ENCODE data around the gene CC2D1B.
A peak's percentile ranks its signal among the peaks of the same experiment; 100 is the strongest.
"Not testable (repeated sequence)": the region's sequence is repeated elsewhere in the genome, so short reads cannot be mapped to it uniquely, and the experiment has no call there.

Gene CC2D1B, protein sequence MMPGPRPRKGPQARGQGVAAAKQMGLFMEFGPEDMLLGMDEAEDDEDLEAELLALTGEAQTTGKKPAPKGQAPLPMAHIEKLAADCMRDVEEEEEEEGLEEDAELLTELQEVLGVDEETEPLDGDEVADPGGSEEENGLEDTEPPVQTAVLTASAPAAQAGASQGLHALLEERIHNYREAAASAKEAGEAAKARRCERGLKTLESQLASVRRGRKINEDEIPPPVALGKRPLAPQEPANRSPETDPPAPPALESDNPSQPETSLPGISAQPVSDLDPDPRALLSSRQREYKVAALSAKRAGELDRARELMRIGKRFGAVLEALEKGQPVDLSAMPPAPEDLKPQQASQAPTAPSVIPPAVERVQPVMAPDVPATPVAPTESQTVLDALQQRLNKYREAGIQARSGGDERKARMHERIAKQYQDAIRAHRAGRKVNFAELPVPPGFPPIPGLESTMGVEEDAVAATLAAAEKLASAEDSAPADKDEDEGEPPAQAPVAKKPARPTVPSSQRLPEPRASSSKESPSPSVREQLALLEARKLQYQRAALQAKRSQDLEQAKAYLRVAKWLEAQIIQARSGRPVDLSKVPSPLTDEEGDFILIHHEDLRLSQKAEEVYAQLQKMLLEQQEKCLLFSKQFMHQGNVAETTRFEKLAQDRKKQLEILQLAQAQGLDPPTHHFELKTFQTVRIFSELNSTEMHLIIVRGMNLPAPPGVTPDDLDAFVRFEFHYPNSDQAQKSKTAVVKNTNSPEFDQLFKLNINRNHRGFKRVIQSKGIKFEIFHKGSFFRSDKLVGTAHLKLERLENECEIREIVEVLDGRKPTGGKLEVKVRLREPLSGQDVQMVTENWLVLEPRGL

GRCh38 chr1:52365746-52366516 lies at the start of gene CC2D1B:
CC2D1B (minus strand) TSS chr1:52366205; CDS start chr1:52364620, 1,585 bp downstream.
- peak; percentile 99 for DNase-seq

- DNase-seq = no peak
Observed at GRCh38 chr1:52414942-52415341, 48.9 kb upstream of the CC2D1B start.

DNA sequence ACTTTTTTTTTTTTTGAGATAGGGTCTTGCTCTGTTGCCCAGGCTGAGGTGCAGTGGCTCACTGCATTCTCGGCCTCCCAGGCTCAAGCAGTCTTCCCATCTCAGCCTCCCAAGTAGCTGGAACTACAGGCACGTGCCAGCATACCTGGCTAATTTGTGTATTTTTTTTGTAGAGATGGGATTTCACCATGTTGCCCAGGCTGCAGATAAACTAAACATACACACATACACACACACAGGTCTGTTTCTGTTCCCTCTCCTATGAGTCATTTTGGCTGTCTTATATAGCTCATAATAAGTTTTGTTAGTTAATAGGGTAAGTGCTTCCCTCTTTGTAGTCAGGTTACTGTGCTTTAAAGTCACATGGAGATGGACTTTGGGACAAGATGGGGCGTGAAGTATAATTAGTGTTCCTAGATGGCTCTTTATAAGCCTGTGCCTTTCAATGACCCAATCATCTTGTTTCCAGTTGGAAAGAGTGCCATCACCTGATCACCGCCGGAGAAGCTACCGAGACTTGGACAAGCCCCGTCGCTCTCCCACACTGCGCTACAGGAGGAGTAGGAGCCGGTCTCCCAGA lies 47.5 kb upstream of the CC2D1B start:
- DNase-seq = no peak

DNA sequence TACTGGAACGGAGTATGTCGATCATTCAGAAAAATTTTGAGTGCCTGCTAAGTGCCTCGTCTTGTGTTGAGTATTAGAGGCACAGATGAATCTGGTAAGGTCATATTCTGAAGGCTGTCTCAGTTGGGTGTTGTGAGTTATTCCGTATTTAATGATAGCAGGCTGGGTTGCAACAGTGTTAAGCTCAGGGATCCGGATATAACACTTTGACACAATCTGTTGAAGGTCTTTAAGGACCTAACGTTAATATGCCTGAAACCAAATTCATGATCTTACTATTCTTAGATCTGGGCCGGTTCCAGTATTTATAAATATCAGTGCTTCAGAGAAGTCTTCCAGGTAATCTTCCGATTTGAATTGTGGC lies 39.0 kb upstream of the CC2D1B start:
- DNase-seq = no peak

GRCh38 chr1:52404116-52404974 lies 38.3 kb upstream of the CC2D1B start, which contains the start of the genes ORC1 and PRPF38A:
ORC1 (minus strand) TSS chr1:52404423; CDS start chr1:52402223, 2,200 bp downstream.
PRPF38A (plus strand) TSS chr1:52404602; CDS start chr1:52404750, 148 bp downstream.
- DNase-seq = peak; percentile 98

GRCh38 chr1:52403566-52404115 lies 37.6 kb upstream of the CC2D1B start:
- DNase-seq = no peak

GRCh38 chr1:52402860-52403240 lies 36.8 kb upstream of the CC2D1B start:
- no peak for DNase-seq

GRCh38 chr1:52400131-52400530 lies 34.1 kb upstream of the CC2D1B start:
- DNase-seq = no peak

DNA sequence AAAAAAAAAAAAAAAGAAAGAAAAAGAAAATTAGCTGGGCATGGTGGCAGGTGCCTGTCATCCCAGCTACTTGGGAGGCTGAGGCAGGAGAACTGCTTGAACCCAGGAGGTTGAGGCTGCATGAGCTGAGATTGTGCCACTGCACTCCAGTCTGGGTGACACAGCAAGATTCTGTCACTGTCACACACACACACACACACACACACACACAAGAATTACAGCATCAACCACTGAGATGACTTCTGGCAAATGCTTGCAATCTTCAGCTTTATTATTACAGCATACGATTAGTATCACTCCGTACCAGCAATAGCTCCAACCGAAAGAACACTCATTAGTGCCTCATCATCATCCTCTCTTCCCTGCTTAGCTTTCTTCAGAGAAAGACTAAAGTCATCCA lies 33.6 kb upstream of the CC2D1B start:
- DNase-seq = no peak

GRCh38 chr1:52393174-52393573 lies 27.2 kb upstream of the CC2D1B start:
- DNase-seq = no peak

GRCh38 chr1:52386458-52386857 lies 20.5 kb upstream of the CC2D1B start:
- DNase-seq = no peak

DNA sequence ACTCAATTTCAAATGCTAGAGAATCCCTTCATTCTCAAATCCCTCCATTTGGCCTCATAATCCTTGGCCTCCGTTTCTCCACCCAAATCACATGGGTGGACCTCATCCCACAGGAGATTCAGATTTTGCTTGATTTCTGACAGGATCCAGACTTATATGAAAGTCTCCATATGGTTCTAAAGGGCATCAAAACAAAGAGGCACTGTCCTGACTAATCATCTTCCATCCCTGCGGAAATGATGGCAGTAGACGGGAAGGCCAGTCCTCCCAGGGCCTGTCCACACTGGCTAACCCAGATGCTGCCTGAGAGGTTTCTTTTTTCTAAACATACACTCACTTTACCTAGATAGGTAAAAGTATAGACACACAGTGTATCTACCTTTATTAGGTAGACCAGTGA lies 19.4 kb upstream of the CC2D1B start:
- no peak for DNase-seq

DNA sequence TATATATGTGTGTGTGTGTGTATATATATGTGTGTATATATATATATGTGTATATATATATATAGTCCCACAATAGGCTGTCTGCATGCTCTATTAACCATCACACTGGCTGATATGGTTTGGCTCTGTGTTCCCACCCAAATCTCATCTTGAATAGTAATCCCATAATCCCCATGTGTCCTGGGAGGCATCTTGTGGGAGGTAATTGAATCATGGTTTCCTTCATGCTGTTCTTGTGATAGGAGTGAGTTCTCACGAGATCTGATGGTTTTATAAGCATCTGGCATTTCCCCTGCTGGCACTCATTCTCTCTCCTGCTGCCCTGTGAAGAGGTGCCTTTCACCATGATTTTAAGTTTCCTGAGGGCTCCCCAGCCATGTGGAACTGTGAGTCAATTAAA lies 3.8 kb upstream of the CC2D1B start:
- DNase-seq = not testable (repeated sequence)

- peak; percentile 75 for DNase-seq
Observed at GRCh38 chr1:52368383-52369172, 2.6 kb upstream of the CC2D1B start.

GRCh38 chr1:52367272-52367671 lies 1.3 kb upstream of the CC2D1B start:
- DNase-seq = no peak

- no peak for DNase-seq
Observed at GRCh38 chr1:52366517-52366827, 467 bp upstream of the CC2D1B start.

- no peak for DNase-seq
Observed at GRCh38 chr1:52365071-52365745, 797 bp downstream of the CC2D1B start.

- no peak for DNase-seq
Observed at GRCh38 chr1:52364235-52364839, 1.7 kb downstream of the CC2D1B start.

- DNase-seq = no peak
Observed at GRCh38 chr1:52360595-52360968, 5.4 kb downstream of the CC2D1B start.
